ENCODE measurements around the gene LDHD.

LDHD gene

GRCh38 chr16:75062976-75063346, 53.6 kb downstream of the LDHD start:
- H3K4me2 ChIP-seq (ENCODE audit: low read length) = no peak overlapping the region
- no peak overlapping the region for H3K9ac ChIP-seq (ENCODE audit: low read depth, low read length)
- H3K4me3 ChIP-seq (ENCODE audit: low read length) = no peak overlapping the region
- H3K9me3 ChIP-seq (replicated peaks; ENCODE audit: low read length) = no peaks in the 10 kb centered on the region
- no peaks in the 10 kb centered on the region for H3K36me3 ChIP-seq (ENCODE audit: insufficient read depth, low read length)
- H3K4me1 ChIP-seq (ENCODE audit: control insufficient read depth, insufficient read depth, low read length) = no peaks in the 10 kb centered on the region
- H3K27me3 ChIP-seq (ENCODE audit: control insufficient read depth, insufficient read depth, low read length) = no peaks in the 10 kb centered on the region

DNA sequence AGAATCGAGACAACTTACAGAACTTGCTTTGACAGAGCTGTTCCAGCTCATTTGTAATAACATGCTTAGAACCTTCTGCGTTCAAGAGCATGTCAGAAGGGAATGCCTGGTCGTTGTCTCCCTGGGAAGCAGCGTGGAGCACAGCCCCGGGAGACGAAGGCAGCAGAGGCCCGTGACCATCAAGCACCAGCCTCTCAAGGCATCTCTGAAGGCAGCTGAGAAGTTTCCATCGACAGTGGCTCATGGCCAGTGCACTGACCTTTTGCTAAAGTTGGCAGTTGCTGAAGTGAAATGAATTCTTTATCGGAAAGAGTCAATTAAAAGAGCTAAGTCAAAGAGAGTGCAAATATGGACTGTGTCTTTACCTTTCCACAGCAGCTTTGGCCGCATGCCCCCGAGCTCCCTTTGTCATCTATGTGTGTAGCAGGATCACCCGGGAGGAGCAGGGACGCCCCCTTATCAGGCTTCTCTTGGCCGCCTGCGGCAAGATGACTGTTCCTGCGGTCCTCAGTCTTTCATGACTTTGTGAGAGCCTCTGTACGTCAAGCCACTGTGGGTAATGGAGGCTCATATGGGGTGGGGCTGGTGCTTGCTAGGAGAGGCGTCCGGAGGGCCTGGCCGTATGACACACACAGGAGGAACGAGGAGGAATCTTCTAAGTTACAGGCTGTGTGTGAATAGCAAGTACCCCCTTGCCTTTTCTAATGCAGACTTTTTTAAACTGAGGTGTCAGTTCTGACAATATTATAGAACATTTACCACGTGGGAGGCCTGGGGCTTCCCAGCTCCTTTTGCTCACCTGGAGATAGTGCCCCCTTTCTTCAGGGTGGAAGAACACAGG, 54.2 kb downstream of the LDHD start:
- Histone ChIP-seq H3K4me1 (ENCODE audit: control insufficient read depth, insufficient read depth, low read length) (peaks cover under 1% of the 10 kb centered on the region), H3K36me3 (ENCODE audit: insufficient read depth, low read length) (no peaks in the 10 kb centered on the region), H3K9me3 (replicated peaks; ENCODE audit: low read length) (no peaks in the 10 kb centered on the region), H3K27me3 (ENCODE audit: control insufficient read depth, insufficient read depth, low read length) (no peaks in the 10 kb centered on the region), H3K4me3 (ENCODE audit: low read length) (no peak overlapping the region), H3K4me2 (ENCODE audit: low read length) (no peak overlapping the region), H3K9ac (ENCODE audit: low read depth, low read length) (no peak overlapping the region)
